ENCODE measurements around the gene KCNRG.
"Not testable (repeated sequence)": the region's sequence is repeated elsewhere in the genome, so short reads cannot be mapped to it uniquely, and the experiment has no call there.

The KCNRG gene, protein sequence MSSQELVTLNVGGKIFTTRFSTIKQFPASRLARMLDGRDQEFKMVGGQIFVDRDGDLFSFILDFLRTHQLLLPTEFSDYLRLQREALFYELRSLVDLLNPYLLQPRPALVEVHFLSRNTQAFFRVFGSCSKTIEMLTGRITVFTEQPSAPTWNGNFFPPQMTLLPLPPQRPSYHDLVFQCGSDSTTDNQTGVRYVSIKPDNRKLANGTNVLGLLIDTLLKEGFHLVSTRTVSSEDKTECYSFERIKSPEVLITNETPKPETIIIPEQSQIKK

DNA sequence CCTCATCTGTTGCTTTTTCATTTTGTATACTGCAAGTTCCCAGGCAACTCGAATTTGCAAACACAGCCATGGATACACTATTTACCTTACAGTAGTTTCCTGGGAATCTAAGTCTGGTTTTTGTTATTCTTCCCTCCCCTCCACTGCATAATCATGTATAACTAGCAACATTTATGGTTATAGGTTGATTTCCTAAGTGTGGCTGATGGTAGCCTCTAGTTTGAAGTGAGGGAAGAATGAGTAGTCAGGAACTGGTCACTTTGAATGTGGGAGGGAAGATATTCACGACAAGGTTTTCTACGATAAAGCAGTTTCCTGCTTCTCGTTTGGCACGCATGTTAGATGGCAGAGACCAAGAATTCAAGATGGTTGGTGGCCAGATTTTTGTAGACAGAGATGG lies at the start of gene KCNRG:
Gene KCNRG (plus strand): TSS at position 187 of the 400 bp plus-strand sequence. CDS start 50 bp downstream, at position 237.
- DNase-seq = no peak

DNA sequence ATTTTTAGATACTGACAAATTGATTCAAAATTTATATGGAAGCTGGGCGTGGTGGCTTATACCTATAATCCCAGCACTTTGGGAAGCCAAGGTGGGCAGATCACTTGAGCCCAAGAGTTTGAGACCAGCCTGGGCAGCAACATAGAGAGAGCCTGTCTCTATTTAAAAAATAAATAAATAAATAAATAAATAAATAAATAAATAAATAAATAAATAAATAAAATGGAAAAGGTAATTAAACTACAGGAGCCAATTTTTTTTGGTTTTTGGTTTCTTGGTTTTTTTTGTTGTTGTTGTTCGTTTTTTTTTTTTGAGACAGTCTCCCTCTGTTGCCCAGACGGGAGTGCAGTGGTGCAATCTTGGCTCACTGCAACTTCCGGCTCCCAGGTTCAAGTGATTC lies 47.8 kb upstream of the KCNRG start:
- DNase-seq = no peak

DNA sequence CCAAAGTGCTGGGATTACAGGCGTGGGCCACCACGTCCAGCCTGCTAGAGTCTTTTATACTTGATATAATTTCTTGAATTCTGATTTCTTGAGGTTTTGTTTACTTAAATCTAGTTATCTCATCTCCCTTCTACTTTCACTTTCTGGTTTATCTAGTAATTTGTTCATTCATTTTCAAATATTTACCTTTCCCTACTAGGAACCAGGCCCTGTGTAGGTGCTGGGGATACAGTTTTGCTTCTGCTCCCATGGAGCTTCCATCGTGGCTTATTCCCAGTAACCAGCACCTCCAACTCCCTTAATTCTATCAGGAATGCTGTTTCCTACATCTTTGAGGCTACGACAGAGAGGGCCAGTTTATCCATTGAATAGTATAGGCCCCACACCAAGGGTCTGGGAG lies 42.5 kb upstream of the KCNRG start:
- no peak for DNase-seq

- DNase-seq = no peak
These were observed 39.4 kb upstream of the KCNRG start for GRCh38 chr13:49975826-49976225.

DNA sequence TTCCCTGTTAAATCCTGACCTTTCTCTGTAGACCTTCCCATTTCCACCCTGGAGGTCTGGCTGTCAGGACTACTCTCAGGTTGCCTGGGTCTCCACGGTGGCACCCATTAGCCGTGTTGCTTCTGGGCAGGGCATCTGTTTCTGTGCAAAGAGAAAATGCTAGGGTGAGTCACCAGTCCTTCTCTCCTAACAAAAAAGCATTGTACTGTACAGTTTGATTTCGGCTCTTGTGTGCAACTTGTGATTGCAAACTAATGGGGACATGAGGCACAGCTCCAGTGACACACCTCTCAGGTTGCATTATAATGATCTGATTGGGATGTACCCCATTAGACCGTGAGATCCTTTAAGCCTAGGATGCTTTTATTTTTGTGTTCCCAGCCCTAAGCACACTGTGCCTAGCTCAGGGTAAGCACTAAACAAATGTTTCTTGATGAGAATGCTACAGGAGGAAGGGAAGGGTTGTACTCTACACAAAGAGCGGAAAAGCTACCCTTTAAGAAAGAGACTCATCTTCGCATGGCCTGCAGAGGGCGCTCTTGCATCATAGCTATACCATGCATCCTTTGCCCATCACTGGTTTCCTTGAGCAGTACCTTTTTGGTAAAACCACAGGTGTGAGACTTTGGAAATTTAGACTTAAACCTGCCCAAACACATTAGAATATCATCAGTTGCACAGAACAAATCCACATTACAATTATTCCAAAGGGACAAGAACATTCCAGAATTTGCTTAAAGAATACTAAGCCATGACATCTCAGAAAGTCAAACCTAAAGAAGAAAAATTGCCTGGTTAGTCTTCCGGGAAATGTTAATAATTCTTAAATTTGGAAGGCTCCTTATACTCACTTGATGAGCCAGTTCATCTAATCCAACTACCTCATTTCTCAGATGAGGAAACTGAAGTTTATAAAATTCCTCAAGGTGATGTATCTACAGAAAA lies 38.7 kb upstream of the KCNRG start:
- DNase-seq = peak; percentile 77

GRCh38 chr13:49977992-49978391 lies 37.3 kb upstream of the KCNRG start:
- no peak for DNase-seq

DNA sequence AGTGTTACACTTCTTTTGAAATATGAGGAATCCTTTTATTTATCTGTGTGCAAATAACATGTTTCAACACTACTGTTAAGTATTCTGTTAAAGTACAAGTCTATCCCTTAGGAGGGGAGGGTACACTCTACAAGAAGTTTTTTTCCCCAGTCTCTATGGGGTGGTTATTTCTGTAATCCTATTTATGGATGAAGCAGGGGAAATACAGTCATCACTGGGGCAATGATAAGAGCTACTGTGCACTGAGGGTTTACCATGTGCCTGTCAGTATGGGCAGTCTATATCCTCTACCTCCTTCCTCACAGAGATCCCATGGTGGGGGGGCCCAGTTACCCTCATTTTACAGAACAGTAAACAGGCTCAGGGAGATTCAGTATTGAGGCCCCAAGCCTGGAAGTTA lies 35.0 kb upstream of the KCNRG start:
- DNase-seq = no peak

GRCh38 chr13:49985129-49985528 lies 30.1 kb upstream of the KCNRG start:
- no peak for DNase-seq

DNA sequence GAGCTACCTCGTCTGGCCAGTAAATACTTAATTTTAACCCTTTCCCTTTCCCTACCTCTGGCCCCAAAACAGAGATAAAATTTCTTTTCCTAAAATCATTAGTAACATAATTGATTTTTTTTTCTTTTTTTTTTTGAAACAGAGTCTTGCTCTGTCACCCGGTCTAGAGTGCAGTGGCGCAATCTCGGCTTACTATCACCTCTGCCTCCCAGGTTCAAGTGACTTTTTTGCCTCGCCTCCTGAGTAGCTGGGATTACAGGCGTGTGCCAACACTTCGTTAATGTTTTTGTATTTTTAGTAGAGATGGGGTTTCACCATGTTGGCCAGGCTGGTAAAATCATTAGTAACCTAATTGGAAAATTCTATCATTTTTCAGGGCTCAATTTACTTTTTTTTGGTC lies 28.8 kb upstream of the KCNRG start:
- no peak for DNase-seq

DNA sequence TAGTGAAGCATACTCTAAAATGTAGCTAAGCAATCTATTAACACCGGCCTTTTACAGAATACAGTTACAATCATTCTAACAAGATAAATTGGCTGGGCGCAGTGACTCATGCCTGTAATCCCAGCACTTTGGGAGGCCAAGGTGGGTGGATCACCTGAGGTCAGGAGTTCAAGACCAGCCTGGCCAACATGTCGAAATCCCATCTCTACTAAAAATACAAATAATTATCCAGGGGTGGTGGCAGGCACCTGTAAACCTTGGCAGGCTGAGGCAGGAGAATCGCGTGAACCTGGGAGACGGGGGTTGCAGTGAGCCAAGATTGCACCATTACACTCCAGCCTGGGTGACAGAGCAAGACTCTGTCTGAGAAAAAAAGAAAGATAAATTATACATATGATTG lies 24.6 kb upstream of the KCNRG start:
- DNase-seq = not testable (repeated sequence)

DNA sequence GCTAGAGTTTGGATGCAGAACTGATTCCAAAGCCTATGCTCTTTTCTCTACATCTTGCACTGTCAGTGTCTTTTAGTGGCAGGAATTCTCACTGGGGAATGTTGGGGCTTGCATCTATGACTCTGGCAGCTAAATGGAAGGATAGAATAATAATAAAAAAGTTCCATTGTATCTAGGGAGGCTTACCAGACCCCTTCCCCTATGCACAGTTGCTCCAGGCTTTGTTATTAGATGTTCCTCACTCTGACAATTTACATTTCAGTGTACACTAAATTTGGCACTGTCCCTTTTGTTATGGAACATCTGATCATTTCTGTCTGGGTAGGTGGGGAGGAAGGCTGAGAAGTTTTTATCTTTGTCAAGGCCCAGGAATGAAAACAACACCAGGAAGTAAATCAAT lies 22.1 kb upstream of the KCNRG start:
- DNase-seq = no peak

DNA sequence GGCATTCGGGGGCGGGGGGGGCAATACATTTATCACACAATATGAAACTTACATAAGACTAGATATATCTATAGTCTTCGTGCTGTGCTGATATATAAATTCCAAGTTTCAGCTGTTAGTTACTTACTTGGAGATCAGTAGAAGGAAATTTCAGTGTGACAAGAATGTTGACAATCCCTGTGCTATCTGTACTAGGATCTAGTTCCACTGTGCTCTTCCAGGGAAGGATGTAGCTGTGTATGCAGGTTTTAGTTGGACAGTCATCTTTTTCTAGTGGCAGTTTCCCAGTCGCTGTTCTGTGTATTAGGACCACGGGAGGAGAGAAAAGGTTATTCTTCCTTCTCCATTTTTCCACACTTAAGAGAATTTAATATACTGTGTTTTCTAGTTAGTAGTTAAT lies 21.6 kb upstream of the KCNRG start:
- DNase-seq = no peak

- DNase-seq = no peak
These were observed 19.6 kb upstream of the KCNRG start for GRCh38 chr13:49995625-49996101.

DNA sequence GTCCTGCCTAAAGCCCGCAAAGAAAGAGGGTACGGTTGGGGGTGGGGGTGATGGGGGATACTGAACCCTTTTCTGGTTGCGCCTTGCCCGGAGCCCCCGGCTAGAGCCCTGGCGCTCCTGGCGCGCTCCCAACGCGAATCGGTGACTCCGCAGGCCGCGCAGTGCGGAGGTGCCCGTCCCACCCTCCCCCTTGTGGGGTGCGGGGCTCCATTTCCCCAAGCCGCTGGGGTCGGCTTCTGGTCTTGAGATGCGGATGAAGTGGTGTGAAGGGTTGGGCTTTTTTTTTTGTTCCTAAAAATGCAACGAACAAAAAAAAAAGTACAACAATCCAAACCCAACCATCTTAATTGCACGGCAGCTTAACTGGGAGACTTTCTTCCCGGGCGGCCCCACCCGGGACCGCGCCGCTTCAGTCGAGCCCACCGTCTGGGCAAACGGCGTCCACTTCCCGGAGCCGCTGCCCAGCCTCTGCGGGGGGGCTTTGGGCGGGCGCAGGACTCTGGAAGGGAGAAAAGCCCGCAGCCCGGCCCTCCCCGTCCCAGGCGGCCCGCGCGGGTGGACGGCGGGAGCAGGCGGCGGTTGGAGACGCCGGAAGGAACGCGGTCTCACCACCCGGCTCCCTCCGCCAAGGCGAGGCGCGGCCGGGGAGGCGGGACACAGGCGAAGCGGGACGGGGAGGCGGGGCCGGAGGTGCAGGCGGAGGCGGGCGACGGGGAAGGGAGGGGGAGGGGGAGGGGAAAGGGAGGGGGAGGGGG lies 18.9 kb upstream of the KCNRG start:
- peak; percentile 91 for DNase-seq

- peak; percentile 91 for DNase-seq
These were observed 18.0 kb upstream of the KCNRG start, which contains the start of gene TRIM13 for GRCh38 chr13:49996951-49997895. TRIM13 (plus strand) TSS chr13:49997042; CDS start chr13:50011941, 14,899 bp downstream.

DNA sequence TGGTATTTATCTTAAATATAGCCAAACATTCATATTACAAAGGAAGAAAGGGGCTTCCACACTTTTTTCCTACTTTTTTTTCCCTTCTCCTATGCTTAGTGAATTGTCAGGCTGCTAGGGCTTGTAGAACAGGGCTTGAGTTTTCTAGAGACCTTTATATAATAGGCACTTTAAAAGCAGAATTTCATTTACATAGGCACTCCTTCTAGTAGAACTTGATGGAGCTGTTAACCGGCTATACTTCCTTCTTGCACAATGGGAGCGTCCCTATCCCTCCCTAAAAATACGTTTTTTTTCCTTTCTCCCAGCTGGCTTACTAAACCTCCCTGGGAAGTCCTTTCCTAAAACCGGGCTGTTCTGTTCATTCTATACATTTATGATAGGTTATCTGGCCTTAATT lies 17.3 kb upstream of the KCNRG start:
- DNase-seq = no peak

GRCh38 chr13:49998714-49999624 lies 16.3 kb upstream of the KCNRG start:
- no peak for DNase-seq

GRCh38 chr13:50001287-50001686 lies 14.0 kb upstream of the KCNRG start:
- DNase-seq = no peak

- DNase-seq = no peak
These were observed 8.7 kb upstream of the KCNRG start for GRCh38 chr13:50006426-50007135.

DNA sequence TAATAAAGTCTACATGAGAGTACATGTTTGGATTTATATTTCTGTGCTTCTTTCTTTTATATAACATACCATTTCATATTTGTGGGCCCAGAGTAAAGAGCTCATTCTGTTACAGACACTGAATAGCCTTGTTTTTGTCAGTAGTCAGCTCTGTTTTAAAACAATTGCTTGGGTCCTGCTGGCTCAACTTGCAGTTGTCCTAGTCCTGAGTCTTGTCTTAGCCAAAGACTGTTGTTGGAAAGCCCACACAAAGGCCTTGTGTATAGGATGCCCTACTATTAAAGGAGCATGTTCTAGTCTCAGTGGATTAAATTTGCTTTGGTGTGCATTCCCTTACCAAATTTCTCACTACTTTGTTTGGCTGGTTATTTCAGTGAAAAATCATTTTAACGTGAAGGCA lies 3.8 kb upstream of the KCNRG start:
- no peak for DNase-seq
